GM23338 (cell line): Measurements from ENCODE around the gene CCSER2. TPM values are rescaled to one million over a fixed set of nuclear protein-coding genes. Genes with fewer than 3 reads are reported as not detected.

Experiments used
- ATAC-seq: fragments of 200-7000 bp; cut with Tn5 transposase; 3 replicates; pipeline ENCODE4 v1.9.1; 2020
- DNase-seq: peaks from one replicate; pipeline ENCODE4 v3.0.0-alpha.2; 2015; ENCODE audit warnings: low spot score
- H2AFZ ChIP-seq: fragments of 200-600 bp; sonication (generic); 2 replicates; pipeline ENCODE4 v1.8.0; 2016; ENCODE audit warnings: antibody characterized with exemption, mild to moderate bottlenecking, moderate library complexity
- H3F3A ChIP-seq: fragments of 200-600 bp; sonication (generic); replicated peaks from 2 replicates; pipeline ENCODE4 v1.8.0; 2017; ENCODE audit warnings: antibody characterized with exemption, mixed run types, low read depth
- H3K27ac ChIP-seq: fragments of 200-600 bp; sonication (generic); 2 replicates; pipeline ENCODE4 v1.6.1; 2016; ENCODE audit warnings: low read depth
- H3K27me3 ChIP-seq: fragments of 200-600 bp; sonication (generic); 2 replicates; pipeline ENCODE4 v1.8.0; 2016; ENCODE audit warnings: mild to moderate bottlenecking, mixed run types, moderate library complexity; ENCODE audit not compliant: insufficient read depth
- H3K36me3 ChIP-seq: fragments of 200-600 bp; sonication (generic); 2 replicates; pipeline ENCODE4 v1.8.0; 2016; ENCODE audit warnings: mild to moderate bottlenecking; ENCODE audit not compliant: insufficient read depth
- H3K4me1 ChIP-seq: fragments of 200-600 bp; sonication (generic); 2 replicates; pipeline ENCODE4 v1.8.0; 2016; ENCODE audit warnings: mild to moderate bottlenecking, moderate library complexity; ENCODE audit not compliant: insufficient read depth
- H3K4me2 ChIP-seq: fragments of 200-600 bp; sonication (generic); 2 replicates; pipeline ENCODE4 v1.7.1; 2017; ENCODE audit warnings: mixed run types
- H3K4me3 ChIP-seq: fragments of 200-600 bp; sonication (generic); 2 replicates; pipeline ENCODE4 v1.6.1; 2016; ENCODE audit warnings: mixed run types
- H3K79me2 ChIP-seq: fragments of 200-600 bp; sonication (generic); replicated peaks from 2 replicates; pipeline ENCODE4 v1.8.0; 2017; ENCODE audit warnings: mild to moderate bottlenecking; ENCODE audit not compliant: insufficient read depth
- H3K9me2 ChIP-seq: fragments of 200-600 bp; sonication (generic); 2 replicates; pipeline ENCODE4 v1.8.0; 2017; ENCODE audit not compliant: insufficient read depth
- H4K20me1 ChIP-seq: fragments of 200-600 bp; sonication (generic); replicated peaks from 2 replicates; pipeline ENCODE4 v1.8.0; 2017; ENCODE audit warnings: mild to moderate bottlenecking; ENCODE audit not compliant: insufficient read depth
- H3K27ac Mint-ChIP-seq: 2 replicates; pipeline ENCODE4 v1.8.0; 2020; ENCODE audit warnings: inconsistent platforms, mild to moderate bottlenecking, moderate library complexity, mixed read lengths
- H3K27me3 Mint-ChIP-seq: 3 replicates; pipeline ENCODE4 v1.8.0; 2022; ENCODE audit warnings: low read depth, mild to moderate bottlenecking, moderate library complexity, mixed read lengths, inconsistent platforms; ENCODE audit not compliant: insufficient read depth, poor library complexity
- H3K36me3 Mint-ChIP-seq: 3 replicates; pipeline ENCODE4 v1.8.0; 2021; ENCODE audit warnings: low read depth, mild to moderate bottlenecking, inconsistent platforms, moderate library complexity, mixed read lengths
- H3K4me1 Mint-ChIP-seq: 3 replicates; pipeline ENCODE4 v1.8.0; 2020; ENCODE audit warnings: mild to moderate bottlenecking, inconsistent platforms, mixed read lengths
- H3K4me3 Mint-ChIP-seq: 3 replicates; pipeline ENCODE4 v1.8.0; 2021; ENCODE audit warnings: moderate library complexity, mild to moderate bottlenecking, inconsistent platforms, mixed read lengths
- H3K9me3 Mint-ChIP-seq: 3 replicates; pipeline ENCODE4 v1.8.0; 2020; ENCODE audit warnings: moderate library complexity, mild to moderate bottlenecking, inconsistent platforms, mixed read lengths
- CREB1 ChIP-seq: fragments of 250-450 bp; sonication (Bioruptor Pico); IDR thresholded peaks from 2 replicates; pipeline ENCODE4 v1.5.0; 2020; ENCODE audit warnings: low read depth, mild to moderate bottlenecking, moderate library complexity
- EZH2 ChIP-seq: fragments of 200-600 bp; sonication (generic); IDR thresholded peaks from one replicate; pipeline ENCODE4 v1.8.0; 2017; ENCODE audit warnings: antibody characterized with exemption, mild to moderate bottlenecking, low read depth; ENCODE audit not compliant: unreplicated experiment
- EZH2phosphoT487 ChIP-seq: fragments of 200-600 bp; sonication (generic); IDR thresholded peaks from one replicate; pipeline ENCODE4 v1.8.1; 2018; ENCODE audit warnings: antibody characterized with exemption; ENCODE audit not compliant: unreplicated experiment
- NANOG ChIP-seq: IDR thresholded peaks from 2 replicates; pipeline ENCODE4 v1.6.1; 2016; ENCODE audit warnings: antibody characterized with exemption, borderline replicate concordance
- STAT1 ChIP-seq: IDR thresholded peaks from one replicate; pipeline ENCODE4 v1.6.1; 2016; ENCODE audit warnings: antibody characterized with exemption; ENCODE audit not compliant: unreplicated experiment
- ZNF331 ChIP-seq: fragments of 250-450 bp; sonication (Bioruptor Pico); IDR thresholded peaks from 2 replicates; pipeline ENCODE4 v1.5.0; 2020; ENCODE audit warnings: low read depth, mild to moderate bottlenecking, moderate library complexity
- polyA plus RNA-seq: library from polyadenylated mRNA; unstranded; fragments of >200 nt; fragmentation: Nextera tagmentation; extraction: Ambion mirVana; gene quantifications from 2 replicates; pipeline ENCODE4 v1.2.1, GENCODE V29; 2016
- total RNA-seq: library from RNA; depleted of rRNA; stranded (reverse); fragments of >200 nt; shearing (Covaris generic); gene quantifications from 2 replicates; pipeline ENCODE4 v1.2.3, GENCODE V29; 2014
- TF ChIP-seq, protein P1 (sequence below): IDR thresholded peaks from 2 replicates; pipeline ENCODE4 v1.6.1; 2016; ENCODE audit warnings: antibody characterized with exemption
- TF ChIP-seq, protein P2 (sequence below): fragments of 250-450 bp; sonication (Bioruptor Pico); IDR thresholded peaks from 2 replicates; pipeline ENCODE4 v1.5.0; 2020; ENCODE audit warnings: mild to moderate bottlenecking, moderate library complexity
- TF ChIP-seq, protein P3 (sequence below), 2 experiments: fragments of 200-600 bp in 1 of 2; sonication (generic) in 1 of 2; conservative IDR thresholded peaks; 2 replicates each; pipeline versions ENCODE4 v1.5.1 to v1.6.1; 2016 to 2017; ENCODE audit warnings: antibody characterized with exemption in 2 of 2, low read depth in 2 of 2, mild to moderate bottlenecking in 2 of 2, moderate library complexity in 1 of 2

CCSER2 gene
- total and polyA plus RNA-seq, 2 experiments from 2014 or later, result 30.6 to 37.2 TPM

DNA sequence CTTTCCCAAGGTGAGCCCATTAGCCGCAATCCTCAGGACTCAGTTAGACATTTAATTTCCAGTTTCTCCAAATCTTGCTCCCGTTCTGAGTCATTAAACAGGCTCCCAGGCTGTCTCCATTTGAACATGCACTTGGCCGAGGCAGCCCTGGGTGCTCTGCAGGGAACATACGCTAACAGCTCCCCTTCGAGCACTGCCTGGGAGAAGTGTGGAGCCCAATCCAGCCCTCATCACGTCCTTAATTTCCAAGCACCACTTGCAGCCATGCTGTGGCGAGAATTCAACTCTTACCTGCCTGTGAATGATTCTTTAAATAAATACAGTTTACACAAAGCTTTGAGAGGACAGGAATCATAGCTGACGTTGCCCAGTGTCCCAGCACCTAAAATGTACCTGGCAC, 218.2 kb downstream of the CCSER2 start (continued):
- TF ChIP-seq, protein P1, sequence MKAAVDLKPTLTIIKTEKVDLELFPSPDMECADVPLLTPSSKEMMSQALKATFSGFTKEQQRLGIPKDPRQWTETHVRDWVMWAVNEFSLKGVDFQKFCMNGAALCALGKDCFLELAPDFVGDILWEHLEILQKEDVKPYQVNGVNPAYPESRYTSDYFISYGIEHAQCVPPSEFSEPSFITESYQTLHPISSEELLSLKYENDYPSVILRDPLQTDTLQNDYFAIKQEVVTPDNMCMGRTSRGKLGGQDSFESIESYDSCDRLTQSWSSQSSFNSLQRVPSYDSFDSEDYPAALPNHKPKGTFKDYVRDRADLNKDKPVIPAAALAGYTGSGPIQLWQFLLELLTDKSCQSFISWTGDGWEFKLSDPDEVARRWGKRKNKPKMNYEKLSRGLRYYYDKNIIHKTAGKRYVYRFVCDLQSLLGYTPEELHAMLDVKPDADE, result no peak
- no peak for TF ChIP-seq CREB1 (CRISPR knock-in tag)
- TF ChIP-seq, protein P2, sequence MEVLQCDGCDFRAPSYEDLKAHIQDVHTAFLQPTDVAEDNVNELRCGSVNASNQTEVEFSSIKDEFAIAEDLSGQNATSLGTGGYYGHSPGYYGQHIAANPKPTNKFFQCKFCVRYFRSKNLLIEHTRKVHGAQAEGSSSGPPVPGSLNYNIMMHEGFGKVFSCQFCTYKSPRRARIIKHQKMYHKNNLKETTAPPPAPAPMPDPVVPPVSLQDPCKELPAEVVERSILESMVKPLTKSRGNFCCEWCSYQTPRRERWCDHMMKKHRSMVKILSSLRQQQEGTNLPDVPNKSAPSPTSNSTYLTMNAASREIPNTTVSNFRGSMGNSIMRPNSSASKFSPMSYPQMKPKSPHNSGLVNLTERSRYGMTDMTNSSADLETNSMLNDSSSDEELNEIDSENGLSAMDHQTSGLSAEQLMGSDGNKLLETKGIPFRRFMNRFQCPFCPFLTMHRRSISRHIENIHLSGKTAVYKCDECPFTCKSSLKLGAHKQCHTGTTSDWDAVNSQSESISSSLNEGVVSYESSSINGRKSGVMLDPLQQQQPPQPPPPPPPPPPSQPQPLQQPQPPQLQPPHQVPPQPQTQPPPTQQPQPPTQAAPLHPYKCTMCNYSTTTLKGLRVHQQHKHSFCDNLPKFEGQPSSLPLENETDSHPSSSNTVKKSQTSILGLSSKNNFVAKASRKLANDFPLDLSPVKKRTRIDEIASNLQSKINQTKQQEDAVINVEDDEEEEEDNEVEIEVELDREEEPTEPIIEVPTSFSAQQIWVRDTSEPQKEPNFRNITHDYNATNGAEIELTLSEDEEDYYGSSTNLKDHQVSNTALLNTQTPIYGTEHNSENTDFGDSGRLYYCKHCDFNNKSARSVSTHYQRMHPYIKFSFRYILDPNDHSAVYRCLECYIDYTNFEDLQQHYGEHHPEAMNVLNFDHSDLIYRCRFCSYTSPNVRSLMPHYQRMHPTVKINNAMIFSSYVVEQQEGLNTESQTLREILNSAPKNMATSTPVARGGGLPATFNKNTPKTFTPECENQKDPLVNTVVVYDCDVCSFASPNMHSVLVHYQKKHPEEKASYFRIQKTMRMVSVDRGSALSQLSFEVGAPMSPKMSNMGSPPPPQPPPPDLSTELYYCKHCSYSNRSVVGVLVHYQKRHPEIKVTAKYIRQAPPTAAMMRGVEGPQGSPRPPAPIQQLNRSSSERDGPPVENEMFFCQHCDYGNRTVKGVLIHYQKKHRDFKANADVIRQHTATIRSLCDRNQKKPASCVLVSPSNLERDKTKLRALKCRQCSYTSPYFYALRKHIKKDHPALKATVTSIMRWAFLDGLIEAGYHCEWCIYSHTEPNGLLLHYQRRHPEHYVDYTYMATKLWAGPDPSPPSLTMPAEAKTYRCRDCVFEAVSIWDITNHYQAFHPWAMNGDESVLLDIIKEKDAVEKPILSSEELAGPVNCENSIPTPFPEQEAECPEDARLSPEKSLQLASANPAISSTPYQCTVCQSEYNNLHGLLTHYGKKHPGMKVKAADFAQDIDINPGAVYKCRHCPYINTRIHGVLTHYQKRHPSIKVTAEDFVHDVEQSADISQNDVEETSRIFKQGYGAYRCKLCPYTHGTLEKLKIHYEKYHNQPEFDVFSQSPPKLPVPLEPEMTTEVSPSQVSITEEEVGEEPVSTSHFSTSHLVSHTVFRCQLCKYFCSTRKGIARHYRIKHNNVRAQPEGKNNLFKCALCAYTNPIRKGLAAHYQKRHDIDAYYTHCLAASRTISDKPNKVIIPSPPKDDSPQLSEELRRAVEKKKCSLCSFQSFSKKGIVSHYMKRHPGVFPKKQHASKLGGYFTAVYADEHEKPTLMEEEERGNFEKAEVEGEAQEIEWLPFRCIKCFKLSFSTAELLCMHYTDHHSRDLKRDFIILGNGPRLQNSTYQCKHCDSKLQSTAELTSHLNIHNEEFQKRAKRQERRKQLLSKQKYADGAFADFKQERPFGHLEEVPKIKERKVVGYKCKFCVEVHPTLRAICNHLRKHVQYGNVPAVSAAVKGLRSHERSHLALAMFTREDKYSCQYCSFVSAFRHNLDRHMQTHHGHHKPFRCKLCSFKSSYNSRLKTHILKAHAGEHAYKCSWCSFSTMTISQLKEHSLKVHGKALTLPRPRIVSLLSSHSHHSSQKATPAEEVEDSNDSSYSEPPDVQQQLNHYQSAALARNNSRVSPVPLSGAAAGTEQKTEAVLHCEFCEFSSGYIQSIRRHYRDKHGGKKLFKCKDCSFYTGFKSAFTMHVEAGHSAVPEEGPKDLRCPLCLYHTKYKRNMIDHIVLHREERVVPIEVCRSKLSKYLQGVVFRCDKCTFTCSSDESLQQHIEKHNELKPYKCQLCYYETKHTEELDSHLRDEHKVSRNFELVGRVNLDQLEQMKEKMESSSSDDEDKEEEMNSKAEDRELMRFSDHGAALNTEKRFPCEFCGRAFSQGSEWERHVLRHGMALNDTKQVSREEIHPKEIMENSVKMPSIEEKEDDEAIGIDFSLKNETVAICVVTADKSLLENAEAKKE, result no peak

DNA sequence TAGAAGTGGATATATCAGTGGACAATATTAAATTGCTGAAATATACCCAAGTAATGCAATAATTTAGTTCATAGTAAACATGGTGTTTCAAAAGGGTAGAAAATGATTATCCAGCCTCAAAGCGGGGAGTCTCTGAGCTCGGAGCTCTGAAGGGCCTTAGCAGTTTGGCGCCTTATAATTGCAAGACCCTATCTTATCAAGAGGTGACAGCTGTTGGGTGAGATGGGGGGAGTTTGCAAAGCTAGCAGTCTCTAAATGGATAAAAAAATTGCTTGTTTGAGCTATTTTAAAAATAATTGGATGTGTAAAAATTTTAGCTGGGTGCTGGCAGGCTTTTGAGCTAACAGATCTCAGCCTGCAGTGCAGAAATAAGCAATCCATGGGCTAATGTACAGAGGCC, 219.2 kb downstream of the CCSER2 start:
- H3K4me2 ChIP-seq, result no peak overlapping the region
- H2AFZ ChIP-seq, result no peak overlapping the region
- H3K36me3 ChIP-seq, result no peaks in the 10 kb centered on the region
- H3F3A ChIP-seq, result no peaks in the 10 kb centered on the region
- no peak for TF ChIP-seq STAT1
- TF ChIP-seq, protein P1, result no peak
- no peak for TF ChIP-seq ZNF331 (CRISPR knock-in tag)
- TF ChIP-seq NANOG, result no peak
- no peak for TF ChIP-seq EZH2phosphoT487
- no peak for TF ChIP-seq EZH2
- no peak for TF ChIP-seq CREB1 (CRISPR knock-in tag)
- TF ChIP-seq, protein P3, sequence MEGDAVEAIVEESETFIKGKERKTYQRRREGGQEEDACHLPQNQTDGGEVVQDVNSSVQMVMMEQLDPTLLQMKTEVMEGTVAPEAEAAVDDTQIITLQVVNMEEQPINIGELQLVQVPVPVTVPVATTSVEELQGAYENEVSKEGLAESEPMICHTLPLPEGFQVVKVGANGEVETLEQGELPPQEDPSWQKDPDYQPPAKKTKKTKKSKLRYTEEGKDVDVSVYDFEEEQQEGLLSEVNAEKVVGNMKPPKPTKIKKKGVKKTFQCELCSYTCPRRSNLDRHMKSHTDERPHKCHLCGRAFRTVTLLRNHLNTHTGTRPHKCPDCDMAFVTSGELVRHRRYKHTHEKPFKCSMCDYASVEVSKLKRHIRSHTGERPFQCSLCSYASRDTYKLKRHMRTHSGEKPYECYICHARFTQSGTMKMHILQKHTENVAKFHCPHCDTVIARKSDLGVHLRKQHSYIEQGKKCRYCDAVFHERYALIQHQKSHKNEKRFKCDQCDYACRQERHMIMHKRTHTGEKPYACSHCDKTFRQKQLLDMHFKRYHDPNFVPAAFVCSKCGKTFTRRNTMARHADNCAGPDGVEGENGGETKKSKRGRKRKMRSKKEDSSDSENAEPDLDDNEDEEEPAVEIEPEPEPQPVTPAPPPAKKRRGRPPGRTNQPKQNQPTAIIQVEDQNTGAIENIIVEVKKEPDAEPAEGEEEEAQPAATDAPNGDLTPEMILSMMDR (conservative IDR thresholded peaks at IDR 0.05; ENCODE audit: low read depth in 2 of 2), result no peak
- no peaks in the 10 kb centered on the region for H3K27me3 ChIP-seq
- Mint-ChIP-seq H3K27me3 (peaks cover 8% of the 10 kb centered on the region), H3K4me3 (no peak overlapping the region), H3K27ac (no peak overlapping the region), H3K4me1 (peaks cover 17% of the 10 kb centered on the region), H3K36me3 (no peaks in the 10 kb centered on the region), H3K9me3 (no peaks in the 10 kb centered on the region)
- H3K9me2 ChIP-seq, result no peaks in the 10 kb centered on the region
- no peak overlapping the region for H3K4me3 ChIP-seq
- ATAC-seq (no peak), DNase-seq (no peak)
- H3K4me1 ChIP-seq, result peaks cover 11% of the 10 kb centered on the region; the same call in 1 of the 2 replicates
- H3K27ac ChIP-seq, result no peak overlapping the region
- no peaks in the 10 kb centered on the region for H4K20me1 ChIP-seq
- no peaks in the 10 kb centered on the region for H3K79me2 ChIP-seq
